SH-SY5Y (cell line): ENCODE results near the gene HLA-F.

Experiments
- GATA2 ChIP-seq: IDR thresholded peaks from 2 replicates; pipeline ENCODE4 v1.6.1; 2011; ENCODE audit warnings: mild to moderate bottlenecking, low read depth, low read length
- GATA3 ChIP-seq: IDR thresholded peaks from 2 replicates; pipeline ENCODE4 v1.6.1; 2011; ENCODE audit warnings: low read depth, mild to moderate bottlenecking, low read length, moderate library complexity

DNA sequence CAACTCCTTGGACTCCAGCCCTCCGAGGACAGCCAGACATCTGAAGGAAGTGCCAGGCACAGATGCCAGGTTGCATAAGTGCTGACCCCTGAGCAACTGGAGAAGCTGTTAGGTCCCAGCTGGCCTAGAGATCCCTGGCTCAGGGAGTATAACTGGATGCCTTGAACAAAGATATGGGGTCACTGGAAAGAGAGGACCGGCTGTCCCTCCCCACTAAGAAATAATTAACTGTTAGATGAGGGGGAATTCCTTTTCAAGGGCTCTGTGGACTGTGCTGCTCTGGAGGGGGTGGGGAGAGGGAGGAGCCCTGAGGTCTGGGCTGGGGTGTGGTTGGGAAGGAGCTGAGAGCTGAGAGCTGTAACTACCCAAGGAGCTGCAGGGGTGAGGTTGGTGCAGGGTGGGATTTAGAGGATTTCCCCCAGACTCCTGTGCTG is 39.6 kb downstream of the HLA-F start:
- no peak for TF ChIP-seq GATA2
- no peak for TF ChIP-seq GATA3
